BE2C (cell line): ENCODE data around the gene FOXO3.

Experiments
- DNase-seq: peaks from one replicate; pipeline ENCODE4 v3.0.0-alpha.2; 2020
- H3K27me3 ChIP-seq: fragments of 250-450 bp; sonication (Bioruptor Pico); 2 replicates; pipeline ENCODE4 v1.5.1; 2020; ENCODE audit warnings: mild to moderate bottlenecking
- H3K36me3 ChIP-seq: fragments of 250-450 bp; sonication (Bioruptor Pico); 2 replicates; pipeline ENCODE4 v1.5.1; 2020; ENCODE audit warnings: mild to moderate bottlenecking
- H3K4me1 ChIP-seq: fragments of 250-450 bp; sonication (Bioruptor Pico); 2 replicates; pipeline ENCODE4 v1.5.1; 2020
- H3K4me3 ChIP-seq: 2 replicates; pipeline ENCODE4 v1.5.1; 2011; ENCODE audit warnings: low read depth, low read length
- H3K9me3 ChIP-seq: fragments of 250-450 bp; sonication (Bioruptor Pico); 2 replicates; pipeline ENCODE4 v1.5.1; 2020
- CTCF ChIP-seq: IDR thresholded peaks from 2 replicates; pipeline ENCODE4 v1.5.1; 2012; ENCODE audit warnings: mild to moderate bottlenecking, low read depth, low read length

Gene FOXO3

GRCh38 chr6:108715832-108716231 lies 155.1 kb downstream of the FOXO3 start:
- H3K36me3 ChIP-seq: no peaks in the 10 kb centered on the region
- no peaks in the 10 kb centered on the region for H3K27me3 ChIP-seq
- no peaks in the 10 kb centered on the region for H3K9me3 ChIP-seq
- H3K4me3 ChIP-seq: no peak overlapping the region
- peaks cover under 1% of the 10 kb centered on the region; the same call in 1 of the 2 replicates for H3K4me1 ChIP-seq
- DNase-seq: no peak
- no peak for TF ChIP-seq CTCF

GRCh38 chr6:108716801-108717791 lies 156.4 kb downstream of the FOXO3 start:
- TF ChIP-seq CTCF: no peak
- DNase-seq: no peak
- H3K36me3 ChIP-seq: no peaks in the 10 kb centered on the region
- peaks cover 3% of the 10 kb centered on the region; the same call in 1 of the 2 replicates for H3K4me1 ChIP-seq
- H3K9me3 ChIP-seq: no peaks in the 10 kb centered on the region
- no peak overlapping the region for H3K4me3 ChIP-seq
- no peaks in the 10 kb centered on the region for H3K27me3 ChIP-seq

- H3K36me3 ChIP-seq: no peaks in the 10 kb centered on the region
- no peak for DNase-seq
- TF ChIP-seq CTCF: no peak
- no peaks in the 10 kb centered on the region for H3K9me3 ChIP-seq
- H3K27me3 ChIP-seq: no peaks in the 10 kb centered on the region
- H3K4me1 ChIP-seq: peaks cover 3% of the 10 kb centered on the region; the same call in 1 of the 2 replicates
- H3K4me3 ChIP-seq: no peak overlapping the region
Observed at GRCh38 chr6:108719477-108719876, 158.8 kb downstream of the FOXO3 start.

GRCh38 chr6:108720827-108721226 lies 160.1 kb downstream of the FOXO3 start:
- H3K4me3 ChIP-seq: no peak overlapping the region
- TF ChIP-seq CTCF: no peak

GRCh38 chr6:108721286-108721685 lies 160.6 kb downstream of the FOXO3 start:
- peaks cover 3% of the 10 kb centered on the region; the same call in 1 of the 2 replicates for H3K4me1 ChIP-seq
- no peaks in the 10 kb centered on the region for H3K36me3 ChIP-seq
- H3K9me3 ChIP-seq: no peaks in the 10 kb centered on the region
- H3K4me3 ChIP-seq: no peak overlapping the region
- TF ChIP-seq CTCF: no peak
- no peak for DNase-seq
- no peaks in the 10 kb centered on the region for H3K27me3 ChIP-seq

More at GRCh38 chr6:108720827-108721226, 160.1 kb downstream of the FOXO3 start:
- no peaks in the 10 kb centered on the region for H3K9me3 ChIP-seq
- no peaks in the 10 kb centered on the region for H3K36me3 ChIP-seq
- no peaks in the 10 kb centered on the region for H3K27me3 ChIP-seq
- H3K4me1 ChIP-seq: peaks cover 3% of the 10 kb centered on the region; the same call in 1 of the 2 replicates
- DNase-seq: no peak

GRCh38 chr6:108723594-108723993 lies 162.9 kb downstream of the FOXO3 start:
- Histone ChIP-seq H3K9me3 (no peaks in the 10 kb centered on the region), H3K4me3 (no peak overlapping the region), H3K27me3 (no peaks in the 10 kb centered on the region), H3K36me3 (no peaks in the 10 kb centered on the region), H3K4me1 (peaks cover 3% of the 10 kb centered on the region; the same call in 1 of the 2 replicates)
- no peak for TF ChIP-seq CTCF
- DNase-seq: no peak
